BJ (cell line): ENCODE measurements around the gene C12orf75. TPM values are rescaled to one million over a fixed set of nuclear protein-coding genes. Genes with fewer than 3 reads are reported as not detected.
A peak's percentile ranks its signal among the peaks of the same experiment; 100 is the strongest.

ENCODE experiments used
- CTCF ChIA-PET: fragments of 350-600 bp; formaldehyde crosslinking; extraction: SDS; loops from one replicate; lab custom pipeline; 2021; ENCODE audit warnings: antibody characterized with exemption, inconsistent platforms; lab: Yijun Ruan, JAX
- POLR2A ChIA-PET: fragments of 300-600 bp; sonication (Branson Sonifier 250); formaldehyde crosslinking; extraction: SDS; loops from one replicate; lab custom pipeline; 2021; ENCODE audit warnings: antibody characterized with exemption; lab: Charles Lee
- DNase-seq: peaks from one replicate; pipeline ENCODE4 v3.0.0-alpha.2; 2011; ENCODE audit warnings: low read depth
- H3K27me3 ChIP-seq: 2 replicates; pipeline ENCODE4 v1.6.0; 2011; ENCODE audit warnings: low read length; ENCODE audit not compliant: control insufficient read depth, insufficient read depth
- H3K36me3 ChIP-seq: 2 replicates; pipeline ENCODE4 v1.5.1; 2011; ENCODE audit warnings: low read length; ENCODE audit not compliant: control insufficient read depth, insufficient read depth
- H3K4me3 ChIP-seq: 2 replicates; pipeline ENCODE4 v1.5.1; 2011; ENCODE audit warnings: low read depth, mild to moderate bottlenecking, control low read depth, low read length
- CTCF ChIP-seq: IDR thresholded peaks from 2 replicates; pipeline ENCODE4 v1.5.1; 2011; ENCODE audit warnings: low read depth, mild to moderate bottlenecking, control low read depth, inconsistent platforms, low read length, moderate library complexity; ENCODE audit not compliant: insufficient read depth
- polyA plus RNA-seq: library from polyadenylated mRNA; depleted of rRNA; stranded (reverse); fragments of >200 nt; gene quantifications from 2 replicates; pipeline ENCODE4 v1.2.3, GENCODE V29; 2011

The C12orf75 gene
- polyA plus RNA-seq, 1 experiment = 365 TPM

- H3K4me3 ChIP-seq = no peak overlapping the region
- no peak for TF ChIP-seq CTCF
- H3K36me3 ChIP-seq = no peaks in the 10 kb centered on the region
- ChIA-PET POLR2A (interaction anchor here (0.6 kb wide), 1 partner anchor 233 kb away, joined by 4 read pairs; no protein-coding TSS in a partner anchor), CTCF (interaction anchor here (0.6 to 1.8 kb wide), 3 partner anchors 39 to 874 kb away, joined by 4 read pairs; no protein-coding TSS in a partner anchor)
- DNase-seq = peak; percentile 77
- no peaks in the 10 kb centered on the region for H3K27me3 ChIP-seq
Measured at GRCh38 chr12:105316931-105317852, 13.3 kb upstream of the C12orf75 start.

GRCh38 chr12:105317942-105318621, 12.4 kb upstream of the C12orf75 start:
- H3K36me3 ChIP-seq = no peaks in the 10 kb centered on the region
- H3K27me3 ChIP-seq = no peaks in the 10 kb centered on the region
- CTCF ChIA-PET = interaction anchor here (0.6 kb wide), 1 partner anchor 62 kb away, joined by 4 read pairs; no protein-coding TSS in a partner anchor
- no peak for TF ChIP-seq CTCF
- DNase-seq = peak; percentile 71
- POLR2A ChIA-PET = no interaction called here
- H3K4me3 ChIP-seq = no peak overlapping the region

GRCh38 chr12:105318651-105319483, 11.6 kb upstream of the C12orf75 start:
- ChIA-PET CTCF (no interaction called here), POLR2A (no interaction called here)
- TF ChIP-seq CTCF = no peak
- Histone ChIP-seq H3K36me3 (no peaks in the 10 kb centered on the region), H3K27me3 (no peaks in the 10 kb centered on the region), H3K4me3 (no peak overlapping the region)
- no peak for DNase-seq

GRCh38 chr12:105319691-105320209, 10.7 kb upstream of the C12orf75 start:
- Histone ChIP-seq H3K27me3 (no peaks in the 10 kb centered on the region), H3K4me3 (no peak overlapping the region), H3K36me3 (no peaks in the 10 kb centered on the region)
- no peak for DNase-seq
- no peak for TF ChIP-seq CTCF
- ChIA-PET POLR2A (no interaction called here), CTCF (interaction anchor here (1.6 kb wide), 1 partner anchor 10 kb away, joined by 5 read pairs; the partner anchor contains the start of gene C12orf75)
